Endothelial cell of umbilical vein (primary cell): ENCODE data around the gene ABCB9.

Source experiments
- EZH2 ChIP-seq: IDR thresholded peaks from 2 replicates; pipeline ENCODE4 v1.6.1; 2012; ENCODE audit warnings: borderline replicate concordance, low read depth, mild to moderate bottlenecking, moderate library complexity, low read length, inconsistent platforms; ENCODE audit not compliant: severe bottlenecking
- FOS ChIP-seq: IDR thresholded peaks from 2 replicates; pipeline ENCODE4 v1.6.1; 2011; ENCODE audit warnings: mild to moderate bottlenecking, low read length, moderate library complexity, borderline replicate concordance; ENCODE audit not compliant: insufficient read depth
- GATA2 ChIP-seq: IDR thresholded peaks from 2 replicates; pipeline ENCODE4 v1.7.0; 2011; ENCODE audit warnings: low read depth, mild to moderate bottlenecking, moderate library complexity, mixed read lengths, low read length; ENCODE audit not compliant: insufficient read length, insufficient read depth
- JUN ChIP-seq: IDR thresholded peaks from 2 replicates; pipeline ENCODE4 v1.6.1; 2011; ENCODE audit warnings: borderline replicate concordance, low read depth; ENCODE audit not compliant: insufficient read length, insufficient read depth
- MYC ChIP-seq: IDR thresholded peaks from one replicate; pipeline ENCODE4 v1.6.1; 2011; ENCODE audit warnings: mild to moderate bottlenecking, low read depth, low read length
- POLR2A ChIP-seq: IDR thresholded peaks from 2 replicates; pipeline ENCODE4 v1.6.1; 2012; ENCODE audit warnings: low read depth, mild to moderate bottlenecking, control low read depth, low read length
- POLR2AphosphoS5 ChIP-seq: IDR thresholded peaks from 2 replicates; pipeline ENCODE4 v1.6.1; 2012; ENCODE audit warnings: low read depth, mild to moderate bottlenecking, control low read depth, low read length, moderate library complexity; ENCODE audit not compliant: insufficient read depth
- TF ChIP-seq, protein P1 (sequence below), 2 donors: IDR thresholded peaks; 1 replicate in 1 of 2; 2 replicates in 1 of 2; pipeline ENCODE4 v1.5.1; 2011; ENCODE audit warnings: low read length in 2 of 2, mild to moderate bottlenecking in 2 of 2, moderate library complexity in 2 of 2, control low read depth in 1 of 2, inconsistent platforms in 1 of 2, low read depth in 1 of 2; ENCODE audit not compliant: insufficient read depth in 1 of 2; ENCODE audit errors: extremely low read depth in 1 of 2

- TF ChIP-seq, protein P1, sequence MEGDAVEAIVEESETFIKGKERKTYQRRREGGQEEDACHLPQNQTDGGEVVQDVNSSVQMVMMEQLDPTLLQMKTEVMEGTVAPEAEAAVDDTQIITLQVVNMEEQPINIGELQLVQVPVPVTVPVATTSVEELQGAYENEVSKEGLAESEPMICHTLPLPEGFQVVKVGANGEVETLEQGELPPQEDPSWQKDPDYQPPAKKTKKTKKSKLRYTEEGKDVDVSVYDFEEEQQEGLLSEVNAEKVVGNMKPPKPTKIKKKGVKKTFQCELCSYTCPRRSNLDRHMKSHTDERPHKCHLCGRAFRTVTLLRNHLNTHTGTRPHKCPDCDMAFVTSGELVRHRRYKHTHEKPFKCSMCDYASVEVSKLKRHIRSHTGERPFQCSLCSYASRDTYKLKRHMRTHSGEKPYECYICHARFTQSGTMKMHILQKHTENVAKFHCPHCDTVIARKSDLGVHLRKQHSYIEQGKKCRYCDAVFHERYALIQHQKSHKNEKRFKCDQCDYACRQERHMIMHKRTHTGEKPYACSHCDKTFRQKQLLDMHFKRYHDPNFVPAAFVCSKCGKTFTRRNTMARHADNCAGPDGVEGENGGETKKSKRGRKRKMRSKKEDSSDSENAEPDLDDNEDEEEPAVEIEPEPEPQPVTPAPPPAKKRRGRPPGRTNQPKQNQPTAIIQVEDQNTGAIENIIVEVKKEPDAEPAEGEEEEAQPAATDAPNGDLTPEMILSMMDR (IDR thresholded peaks at IDR 0.05; ENCODE audit: extremely low read depth in 1 of 2, insufficient read depth in 1 of 2, low read depth in 1 of 2, low read length in 2 of 2), result no peak
- TF ChIP-seq JUN (no peak), EZH2 (no peak), POLR2AphosphoS5 (no peak), POLR2A (no peak), MYC (no peak), GATA2 (no peak), FOS (no peak)
Observed at GRCh38 chr12:122991623-122992275, 25.5 kb upstream of the ABCB9 start.
